Measurements from ENCODE around the gene FGD3. TPM values are rescaled to one million over a fixed set of nuclear protein-coding genes. Genes with fewer than 3 reads are reported as not detected.
"Not testable (repeated sequence)": the region's sequence is repeated elsewhere in the genome, so short reads cannot be mapped to it uniquely, and the experiment has no call there.

The FGD3 gene
- total and polyA plus RNA-seq, 10 donors = 30.7 to 99.1 (median 68.7) TPM

DNA sequence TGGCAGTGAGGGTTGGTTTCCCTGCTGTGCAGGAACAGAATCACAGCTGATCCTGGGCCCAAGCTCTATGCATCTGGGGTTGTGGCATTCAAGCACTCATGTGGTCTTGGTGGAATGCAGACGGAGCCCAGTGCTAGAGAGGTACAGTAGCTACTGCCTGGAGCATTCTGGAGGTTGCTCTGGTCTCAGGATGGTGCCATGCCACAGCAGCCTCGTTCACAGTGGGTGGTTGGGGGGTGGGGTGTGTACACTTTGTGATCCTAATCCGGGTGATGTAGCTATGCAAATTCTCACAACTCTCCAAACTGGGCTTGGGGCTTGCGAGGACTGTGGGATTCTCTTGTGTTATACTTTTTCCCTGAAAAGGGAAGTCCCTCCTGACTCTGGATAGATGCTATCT is 45.2 kb downstream of the FGD3 start:
- DNase-seq = no peak
- Histone ChIP-seq H3K36me3 (peaks cover 0 to 34% (median 0%) of the 10 kb centered on the region in 6 donors), H3K27me3 (replicated peaks in 1 of 7) (no peaks in the 10 kb centered on the region), H3K4me3 (no peak overlapping the region), H3K27ac (peak overlapping the region in 1 of 8 donors; percentile 34), H3K9me3 (peaks cover 0 to 4% (median 0%) of the 10 kb centered on the region in 8 donors), H3K4me1 (peaks cover 5 to 69% (median 31%) of the 10 kb centered on the region in 6 donors)
- TF ChIP-seq POLR2A (IDR thresholded peaks at IDR 0.05) (no peak), POLR2AphosphoS5 (IDR thresholded peaks at IDR 0.05) (no peak)
- TF ChIP-seq, protein P1, sequence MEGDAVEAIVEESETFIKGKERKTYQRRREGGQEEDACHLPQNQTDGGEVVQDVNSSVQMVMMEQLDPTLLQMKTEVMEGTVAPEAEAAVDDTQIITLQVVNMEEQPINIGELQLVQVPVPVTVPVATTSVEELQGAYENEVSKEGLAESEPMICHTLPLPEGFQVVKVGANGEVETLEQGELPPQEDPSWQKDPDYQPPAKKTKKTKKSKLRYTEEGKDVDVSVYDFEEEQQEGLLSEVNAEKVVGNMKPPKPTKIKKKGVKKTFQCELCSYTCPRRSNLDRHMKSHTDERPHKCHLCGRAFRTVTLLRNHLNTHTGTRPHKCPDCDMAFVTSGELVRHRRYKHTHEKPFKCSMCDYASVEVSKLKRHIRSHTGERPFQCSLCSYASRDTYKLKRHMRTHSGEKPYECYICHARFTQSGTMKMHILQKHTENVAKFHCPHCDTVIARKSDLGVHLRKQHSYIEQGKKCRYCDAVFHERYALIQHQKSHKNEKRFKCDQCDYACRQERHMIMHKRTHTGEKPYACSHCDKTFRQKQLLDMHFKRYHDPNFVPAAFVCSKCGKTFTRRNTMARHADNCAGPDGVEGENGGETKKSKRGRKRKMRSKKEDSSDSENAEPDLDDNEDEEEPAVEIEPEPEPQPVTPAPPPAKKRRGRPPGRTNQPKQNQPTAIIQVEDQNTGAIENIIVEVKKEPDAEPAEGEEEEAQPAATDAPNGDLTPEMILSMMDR (IDR thresholded peaks at IDR 0.05 in 8 of 11, conservative IDR thresholded peaks at IDR 0.05 in 3 of 11) = no peak
- 76 to 91% (median 89%) methylated on average over 2 to 4 of the region's 4 CpGs for WGBS, 5 donors
- intact Hi-C loops (cut with DNase I; ENCODE audit: low total_unique reads) = no loop called here

DNA sequence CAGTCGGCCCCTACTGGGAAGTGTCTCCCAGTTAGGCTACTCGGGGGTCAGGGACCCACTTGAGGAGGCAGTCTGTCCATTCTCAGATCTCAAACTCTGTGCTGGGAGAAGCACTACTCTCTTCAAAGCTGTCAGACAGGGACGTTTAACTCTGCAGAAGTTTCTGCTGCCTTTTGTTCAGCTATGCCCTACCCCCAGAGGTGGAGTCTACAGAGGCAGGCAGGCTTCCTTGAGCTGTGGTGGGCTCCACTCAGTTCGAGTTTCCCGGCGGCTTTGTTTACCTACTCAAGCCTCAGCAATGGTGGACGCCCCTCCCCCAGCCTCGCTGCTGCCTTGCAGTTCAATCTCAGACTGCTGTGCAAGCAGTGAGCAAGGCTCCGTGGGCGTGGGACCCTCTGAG is 51.5 kb downstream of the FGD3 start:
- H3K27ac ChIP-seq; DNase-seq; H3K27me3 ChIP-seq (replicated peaks in 1 of 7); intact Hi-C loops (cut with DNase I; ENCODE audit: low total_unique reads); H3K4me3 ChIP-seq: not testable (repeated sequence)
- peaks cover 0 to 42% (median 11%) of the 10 kb centered on the region in 6 donors for H3K36me3 ChIP-seq
- peaks cover 0 to 49% (median 12%) of the 10 kb centered on the region in 6 donors for H3K4me1 ChIP-seq
- H3K9me3 ChIP-seq = peaks cover 0 to 11% (median 5%) of the 10 kb centered on the region in 8 donors
- 91 to 95% (median 94%) methylated on average over 9 to 10 of the region's 10 CpGs for WGBS, 5 donors

GRCh38 chr9:93001031-93001430 is 53.7 kb downstream of the FGD3 start:
- TF ChIP-seq POLR2AphosphoS5 (IDR thresholded peaks at IDR 0.05) = no peak
- TF ChIP-seq POLR2A (IDR thresholded peaks at IDR 0.05) = no peak
- TF ChIP-seq, protein P1 (IDR thresholded peaks at IDR 0.05 in 8 of 11, conservative IDR thresholded peaks at IDR 0.05 in 3 of 11) = no peak
- peak overlapping the region in 4 of 8 donors; percentile 23 to 76 (median 55) for H3K27ac ChIP-seq
- WGBS, 5 donors = 68 to 86% (median 78%) methylated on average over 2 of the region's 2 CpGs
- peaks cover 0 to 52% (median 17%) of the 10 kb centered on the region in 6 donors for H3K4me1 ChIP-seq
- intact Hi-C loops (cut with DNase I; ENCODE audit: low total_unique reads) = loop anchor here (10.0 kb wide), 2 partner anchors 54 to 94 kb away; partner anchors contain the start of genes CARD19 and SUSD3
- peaks cover 0 to 11% (median 5%) of the 10 kb centered on the region in 8 donors for H3K9me3 ChIP-seq
- peaks cover 0 to 64% (median 29%) of the 10 kb centered on the region in 6 donors for H3K36me3 ChIP-seq
- no peak for DNase-seq
- no peak overlapping the region for H3K4me3 ChIP-seq
- no peaks in the 10 kb centered on the region for H3K27me3 ChIP-seq (replicated peaks in 1 of 7)

- peaks cover 0 to 81% (median 43%) of the 10 kb centered on the region in 6 donors for H3K36me3 ChIP-seq
- DNase-seq = no peak
- 89 to 96% (median 93%) methylated on average over 8 of the region's 8 CpGs for WGBS, 5 donors
- TF ChIP-seq, protein P1 (IDR thresholded peaks at IDR 0.05 in 8 of 11, conservative IDR thresholded peaks at IDR 0.05 in 3 of 11) = no peak
- TF ChIP-seq POLR2AphosphoS5 (IDR thresholded peaks at IDR 0.05) = peak in 1 of 3 donors; percentile 37
- no peak overlapping the region for H3K4me3 ChIP-seq
- peaks cover 0 to 11% (median 5%) of the 10 kb centered on the region in 8 donors for H3K9me3 ChIP-seq
- intact Hi-C loops (cut with DNase I; ENCODE audit: low total_unique reads) = loop anchor here (10.0 kb wide), 2 partner anchors 52 to 92 kb away; partner anchors contain the start of genes CARD19 and SUSD3
- H3K27ac ChIP-seq = peak overlapping the region in 3 of 8 donors; percentile 50 to 76 (median 62)
- H3K4me1 ChIP-seq = peaks cover 0 to 47% (median 17%) of the 10 kb centered on the region in 6 donors
- H3K27me3 ChIP-seq (replicated peaks in 1 of 7) = no peaks in the 10 kb centered on the region
These were observed 55.4 kb downstream of the FGD3 start for GRCh38 chr9:93002700-93003099.

Data from spleen (tissue), 11 donors.